NCI-H146 treated with DMSO at 0.1 percent for 48 hours (cell line): ENCODE measurements around the gene ARID1A.
"Not testable (repeated sequence)": the region's sequence is repeated elsewhere in the genome, so short reads cannot be mapped to it uniquely, and the experiment has no call there.

Experiments
- DNase-seq: peaks from one replicate; lab custom pipeline; 2025; ENCODE audit not compliant: unreplicated experiment; lab: John Stamatoyannopoulos, UW

ARID1A gene

DNA sequence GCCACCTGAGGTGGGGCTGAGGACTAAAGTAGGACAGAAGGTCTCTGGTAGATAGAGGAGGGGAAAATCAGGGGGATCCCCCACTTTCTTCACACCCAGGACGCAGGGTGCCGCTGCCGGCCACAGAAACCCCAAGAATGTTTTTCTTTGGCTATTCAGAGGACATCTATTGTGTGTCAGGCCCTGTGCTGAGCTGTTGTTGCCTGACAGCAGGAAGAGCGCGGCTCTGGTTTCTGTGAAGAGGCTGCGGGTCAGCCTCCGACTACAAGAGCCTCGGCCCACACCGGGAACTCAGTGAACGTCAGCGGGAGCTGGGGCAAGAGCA is 91.5 kb downstream of the ARID1A start:
- DNase-seq, result no peak

DNA sequence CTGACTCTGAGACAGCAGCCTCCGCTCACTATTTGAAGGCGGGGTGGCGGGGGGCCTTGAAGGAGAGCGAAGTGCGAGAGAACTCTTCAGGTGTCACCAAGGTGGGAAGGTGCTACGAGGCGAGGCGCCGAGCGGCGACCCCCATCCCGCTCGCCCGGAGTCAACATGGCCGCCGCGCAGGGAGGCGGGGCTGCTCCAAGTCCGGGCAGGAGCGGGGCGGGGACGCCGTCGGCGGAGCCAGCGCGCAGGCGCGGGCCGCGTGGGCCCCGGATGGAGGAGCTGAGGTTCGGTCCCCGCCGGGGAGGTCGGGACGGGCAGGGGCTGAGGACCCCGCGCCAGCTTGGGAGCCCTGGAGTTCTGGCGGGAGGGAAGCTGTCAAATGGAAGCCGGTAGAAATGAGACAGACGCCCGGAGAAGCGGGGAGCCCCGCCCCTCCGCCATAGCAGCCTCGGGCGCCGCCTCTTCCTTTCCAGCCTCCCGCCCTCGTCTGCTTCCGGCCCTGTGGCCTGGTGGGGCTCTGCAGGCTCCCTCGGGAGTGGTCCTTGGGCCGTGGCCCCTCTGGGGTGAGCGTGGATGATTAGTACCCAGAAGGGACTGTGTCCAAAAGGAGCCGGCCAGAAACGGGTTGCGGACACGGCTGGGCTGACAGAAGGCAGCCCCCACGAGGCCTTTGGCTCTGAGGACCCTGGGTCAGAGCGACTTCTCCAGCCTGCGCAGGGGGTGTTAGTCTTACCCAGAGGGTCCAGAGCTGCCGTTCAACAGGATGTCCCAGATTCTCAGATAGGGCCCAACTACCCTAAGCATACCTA is 92.1 kb downstream of the ARID1A start, which contains the start of gene PIGV:
Gene PIGV (plus strand): TSS at position 245 of the 809 bp plus-strand sequence. CDS start 2,866 bp downstream, outside the sequence.
- peak; percentile 48 for DNase-seq

DNA sequence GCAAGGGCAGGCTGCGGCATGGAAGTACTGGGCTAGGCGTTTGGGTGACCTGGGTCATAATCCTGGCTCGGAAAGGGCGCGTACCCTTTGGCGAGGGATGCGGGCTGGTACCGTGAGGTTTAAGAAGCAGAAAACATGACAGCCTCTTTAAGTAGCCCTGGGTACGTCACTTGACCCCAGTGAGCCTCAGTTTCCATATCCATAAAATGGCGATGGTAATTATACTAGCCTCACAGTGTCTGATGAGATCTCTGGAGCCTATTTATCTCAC is 92.6 kb downstream of the ARID1A start:
- DNase-seq, result no peak

DNA sequence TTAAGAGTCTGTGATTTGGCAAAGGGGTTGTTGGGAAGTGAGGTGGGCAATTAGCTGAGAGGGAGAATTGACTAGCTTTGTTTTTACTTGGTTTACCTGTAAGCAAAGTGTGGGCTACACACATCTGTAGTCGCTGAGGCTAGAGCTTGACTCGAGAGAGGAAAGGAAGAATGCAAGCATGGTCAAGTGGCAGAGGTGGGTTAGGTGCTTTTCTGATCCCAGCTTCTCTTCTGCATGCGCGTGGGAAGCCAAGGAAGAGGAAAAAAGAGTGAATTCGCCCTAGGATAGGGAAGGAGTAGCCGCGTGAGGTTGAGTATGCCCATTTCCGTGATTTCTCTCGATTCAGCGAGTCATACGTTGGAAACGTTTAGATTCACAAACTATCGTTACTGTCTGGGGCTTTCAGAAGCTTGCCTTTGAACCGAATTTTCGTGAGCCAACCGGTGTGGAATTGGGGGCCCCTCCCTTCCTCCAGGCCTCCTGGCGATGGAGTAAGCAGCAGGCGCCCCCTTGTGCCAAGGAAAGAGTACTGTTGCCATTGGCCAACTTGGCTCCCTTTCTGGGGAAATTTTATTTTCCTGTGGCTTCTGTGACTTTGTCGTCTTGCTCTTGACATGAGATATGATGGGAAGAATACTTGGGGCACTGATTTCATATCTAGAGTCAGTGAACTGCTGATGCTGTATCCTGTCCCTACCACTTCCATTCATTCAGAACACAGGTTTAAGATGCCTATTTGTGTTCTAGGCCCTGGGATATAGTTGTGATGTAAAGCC is 93.2 kb downstream of the ARID1A start:
- peak; percentile 32 for DNase-seq

DNA sequence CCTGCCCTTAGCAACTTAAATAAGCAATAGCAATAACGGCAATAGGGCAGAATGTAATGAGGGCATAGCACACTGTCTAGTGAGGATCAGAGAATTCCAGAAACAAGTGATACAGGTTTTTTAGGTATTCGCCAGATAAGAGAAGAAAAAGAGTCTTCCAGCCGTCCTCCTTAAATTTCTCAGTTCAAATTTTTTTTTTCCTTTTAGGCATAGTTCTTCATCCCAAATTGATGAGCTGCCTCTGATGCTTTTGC is 93.7 kb downstream of the ARID1A start:
- DNase-seq, result no peak

DNA sequence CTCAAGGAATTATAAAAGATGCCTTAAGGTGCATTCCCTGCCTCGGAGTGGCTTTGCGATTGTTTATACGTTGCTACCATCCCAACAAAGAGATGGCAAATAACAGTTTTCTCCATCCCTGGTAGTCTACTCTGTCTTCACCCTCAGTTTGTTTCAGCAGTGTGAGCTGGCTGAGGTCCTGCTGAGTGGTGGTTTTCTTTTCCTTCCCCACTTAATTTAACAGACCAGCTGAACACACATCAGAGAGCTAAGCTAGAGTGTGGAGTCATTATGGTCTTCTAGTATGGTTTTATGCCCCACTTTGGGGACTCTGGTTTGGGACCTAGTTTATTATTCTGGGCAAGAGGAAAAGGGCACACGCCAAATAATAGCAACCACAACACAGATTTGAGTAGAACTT is 94.1 kb downstream of the ARID1A start:
- DNase-seq, result no peak

DNA sequence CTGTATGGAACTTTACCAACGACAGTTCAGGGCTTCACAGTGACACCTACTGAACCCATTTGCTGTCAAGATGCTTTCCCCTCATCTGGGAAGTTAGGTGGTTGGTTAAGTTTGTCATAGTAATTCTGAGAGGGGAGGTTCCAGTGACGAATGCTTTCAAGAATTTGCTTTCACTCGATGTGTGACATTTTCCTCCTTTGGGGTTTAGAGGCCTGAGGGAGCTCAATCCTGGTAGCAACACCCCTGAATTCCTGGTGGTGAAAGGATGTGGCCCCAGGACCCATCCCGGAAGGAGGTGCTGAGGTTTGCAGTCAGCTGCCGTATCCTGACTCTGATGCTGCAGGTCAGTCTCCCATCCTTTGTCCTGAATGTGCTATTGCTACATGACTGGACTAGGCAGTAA is 94.7 kb downstream of the ARID1A start:
- no peak for DNase-seq

DNA sequence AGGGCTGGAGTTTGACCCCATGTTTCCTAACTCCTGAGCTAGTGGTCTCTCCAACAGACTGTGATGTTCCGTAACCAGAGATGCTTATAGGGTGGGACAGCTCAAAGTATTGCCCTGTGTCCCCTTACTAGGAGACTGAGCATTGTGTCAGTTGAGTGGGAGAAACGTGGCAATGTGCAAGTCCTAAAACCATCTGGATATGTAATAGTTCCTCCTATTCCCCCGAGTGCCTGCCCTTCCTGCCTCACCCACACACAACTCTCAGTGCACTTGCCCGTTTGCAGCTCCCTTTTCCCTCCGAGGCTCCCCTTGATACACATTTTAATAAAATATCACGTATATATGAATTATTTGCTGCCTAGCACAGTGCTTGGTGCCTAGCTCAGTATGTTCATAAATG is 95.3 kb downstream of the ARID1A start:
- DNase-seq, result no peak

DNA sequence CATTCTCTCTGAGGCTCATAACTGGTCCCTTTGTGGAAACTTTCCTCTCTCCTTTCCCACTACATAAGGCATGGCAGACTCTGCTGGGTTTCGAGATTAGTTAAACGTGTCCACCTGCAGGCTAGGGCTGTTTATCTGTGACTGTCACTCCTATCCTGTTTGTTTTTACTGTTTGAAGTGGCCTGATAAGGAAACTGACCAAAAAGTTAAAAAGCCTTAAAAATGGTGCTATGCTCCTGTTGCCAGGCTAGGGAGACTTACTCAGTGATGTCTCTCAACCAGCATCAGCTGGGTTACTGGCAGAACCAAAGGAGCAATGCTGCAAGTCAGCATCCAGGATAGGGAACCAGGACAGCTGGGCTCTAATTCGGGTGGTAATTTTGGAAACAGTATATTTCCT is 95.8 kb downstream of the ARID1A start:
- DNase-seq, result no peak

DNA sequence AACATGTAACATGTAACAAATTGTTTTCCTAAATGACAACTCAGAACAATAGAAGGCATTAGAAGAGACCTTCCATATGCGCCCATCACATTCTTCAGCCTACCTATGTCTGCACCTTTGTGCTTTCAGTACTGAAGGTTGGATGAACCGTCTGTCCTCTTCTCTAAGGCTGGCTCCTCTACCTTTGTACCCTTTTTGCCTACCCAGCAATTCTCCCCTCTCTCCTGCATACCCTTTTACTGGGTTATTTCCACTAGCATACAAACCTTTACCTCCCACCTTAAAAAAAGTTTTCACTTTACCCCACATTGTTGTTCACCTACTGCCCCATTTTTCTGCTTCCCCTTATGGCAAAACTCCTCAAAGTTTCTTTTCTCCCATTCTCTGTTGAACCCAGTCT is 97.1 kb downstream of the ARID1A start:
- no peak for DNase-seq

DNA sequence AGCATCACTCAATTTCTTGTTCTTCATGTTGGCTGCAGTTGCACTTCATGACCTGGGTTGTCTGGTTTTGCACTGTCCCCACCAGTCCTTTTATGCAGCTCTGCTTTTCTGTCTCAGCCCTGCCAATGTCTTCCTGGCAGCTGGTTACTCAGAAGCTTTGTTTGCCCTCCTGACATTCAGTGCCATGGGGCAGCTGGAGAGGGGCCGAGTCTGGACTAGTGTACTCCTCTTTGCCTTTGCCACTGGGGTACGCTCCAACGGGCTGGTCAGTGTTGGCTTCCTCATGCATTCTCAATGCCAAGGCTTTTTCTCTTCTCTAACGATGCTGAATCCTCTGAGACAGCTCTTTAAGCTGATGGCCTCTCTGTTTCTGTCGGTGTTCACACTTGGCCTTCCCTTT is 98.6 kb downstream of the ARID1A start:
- DNase-seq, result no peak

DNA sequence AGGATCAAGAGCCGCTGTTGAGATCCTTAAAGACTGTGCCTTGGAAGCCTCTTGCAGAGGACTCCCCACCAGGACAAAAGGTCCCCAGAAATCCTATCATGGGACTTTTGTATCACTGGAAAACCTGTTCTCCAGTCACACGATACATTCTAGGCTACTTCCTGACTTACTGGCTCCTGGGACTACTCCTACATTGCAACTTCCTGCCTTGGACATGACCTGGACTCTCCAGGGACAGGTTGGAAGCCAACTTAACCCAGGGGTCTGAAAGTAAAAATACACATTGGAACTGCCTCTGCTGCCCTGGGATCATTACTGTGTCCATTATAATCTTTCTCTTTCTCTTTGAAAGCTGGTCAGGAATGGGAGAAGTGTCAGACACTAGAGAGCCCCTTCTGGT is 101.8 kb downstream of the ARID1A start:
- no peak for DNase-seq

DNA sequence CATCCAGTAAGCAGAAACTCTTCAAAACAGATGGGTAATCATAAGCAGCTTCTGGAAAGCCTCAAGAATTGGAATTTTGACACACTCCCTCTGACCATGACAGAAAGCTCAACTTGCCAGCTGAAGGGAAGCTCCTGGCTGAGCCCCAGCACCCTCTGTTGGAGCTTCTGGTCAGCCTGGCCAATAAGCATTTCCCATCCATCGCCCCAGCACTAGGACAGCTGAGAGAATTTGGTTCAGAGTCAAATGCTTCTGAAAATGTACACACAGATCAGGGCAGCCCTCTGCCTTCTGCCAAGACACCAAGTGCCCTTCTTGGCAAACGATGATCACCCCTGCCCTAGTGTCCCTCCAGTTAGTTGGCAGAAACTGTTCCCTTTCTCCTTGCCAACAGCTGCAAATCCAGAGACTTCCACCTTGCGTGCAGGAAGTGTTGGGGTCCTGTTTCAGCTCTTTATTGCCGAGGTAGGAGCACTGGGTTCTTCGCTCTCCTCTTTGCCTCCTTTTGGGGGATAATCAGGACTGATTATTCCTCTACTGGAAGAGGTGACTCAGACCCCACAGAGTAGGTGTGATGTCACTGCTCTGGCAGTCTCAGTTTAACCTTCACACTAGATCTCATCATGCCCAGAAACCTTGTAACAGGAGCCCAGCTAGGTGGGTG is 103.8 kb downstream of the ARID1A start:
- DNase-seq, result no peak

DNA sequence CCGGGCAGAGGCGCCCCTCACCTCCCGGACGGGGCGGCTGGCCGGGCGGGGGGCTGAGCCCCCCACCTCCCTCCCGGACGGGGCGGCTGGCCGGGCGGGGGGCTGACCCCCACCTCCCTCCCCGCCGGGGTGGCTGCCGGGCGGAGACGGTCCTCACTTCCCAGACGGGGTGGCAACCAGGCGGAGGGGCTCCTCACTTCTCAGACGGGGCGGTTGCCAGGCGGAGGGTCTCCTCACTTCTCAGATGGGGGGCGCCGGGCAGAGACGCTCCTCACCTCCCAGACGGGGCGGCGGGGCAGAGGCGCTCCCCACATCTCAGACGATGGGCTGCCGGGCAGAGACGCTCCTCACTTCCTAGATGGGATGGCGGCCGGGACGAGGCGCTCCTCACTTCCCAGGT is 108.1 kb downstream of the ARID1A start:
- DNase-seq, result not testable (repeated sequence)

DNA sequence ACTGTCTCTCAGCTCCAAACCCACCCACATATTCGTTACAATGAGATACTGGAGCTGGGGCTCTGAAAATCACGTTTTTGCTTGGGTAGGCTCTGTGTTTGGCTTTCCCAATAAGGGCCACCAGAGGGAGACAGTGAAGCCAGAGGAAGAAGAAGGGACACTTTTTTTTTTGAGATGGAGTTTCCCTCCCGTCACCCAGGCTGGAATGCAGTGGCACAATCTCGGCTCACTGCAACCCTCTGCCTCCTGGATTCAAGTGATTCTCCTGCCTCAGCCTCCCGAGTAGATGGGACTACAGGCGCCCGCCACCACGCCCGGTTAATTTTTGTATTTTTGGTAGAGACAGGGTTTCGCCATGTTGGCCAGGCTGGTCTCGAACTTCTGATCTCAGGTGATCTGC is 114.3 kb downstream of the ARID1A start:
- peak; percentile 33 for DNase-seq

DNA sequence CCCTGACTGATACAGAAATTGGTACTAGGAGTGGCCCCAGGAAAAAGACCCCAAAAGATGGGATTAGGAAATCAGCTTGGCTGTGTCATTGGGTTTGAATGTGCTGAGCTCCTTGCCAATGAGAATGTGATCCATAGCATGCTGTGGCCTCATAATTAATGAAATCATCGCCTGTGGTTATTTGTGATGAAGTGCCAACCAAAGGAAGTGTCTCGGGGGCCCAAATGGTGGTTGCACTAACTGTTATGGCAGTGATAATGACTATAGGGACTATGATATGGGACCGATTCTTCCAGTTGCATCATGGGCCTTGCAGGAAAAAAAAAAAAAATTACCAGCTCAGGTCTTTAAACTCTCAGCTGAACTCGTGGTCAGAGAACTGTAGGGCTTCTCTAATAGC is 115.2 kb downstream of the ARID1A start:
- DNase-seq, result no peak

DNA sequence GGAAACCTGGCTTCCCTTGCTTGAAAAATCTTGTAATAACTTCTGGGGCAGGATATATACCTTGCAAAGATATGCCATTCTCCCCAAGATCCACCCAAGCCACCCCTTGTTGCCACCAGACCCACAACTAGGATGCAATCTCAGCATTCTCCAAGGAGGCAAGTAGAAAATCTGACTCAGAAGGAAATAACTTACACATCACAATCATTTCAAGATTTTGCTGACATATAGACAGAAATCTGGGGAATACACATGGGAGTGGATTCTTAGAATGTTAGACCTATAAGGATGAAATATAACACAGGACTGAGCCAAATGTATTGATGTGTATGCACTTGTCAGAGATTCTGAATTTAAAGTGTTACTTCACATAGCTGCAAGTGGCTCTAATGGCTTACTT is 115.9 kb downstream of the ARID1A start:
- DNase-seq, result no peak

DNA sequence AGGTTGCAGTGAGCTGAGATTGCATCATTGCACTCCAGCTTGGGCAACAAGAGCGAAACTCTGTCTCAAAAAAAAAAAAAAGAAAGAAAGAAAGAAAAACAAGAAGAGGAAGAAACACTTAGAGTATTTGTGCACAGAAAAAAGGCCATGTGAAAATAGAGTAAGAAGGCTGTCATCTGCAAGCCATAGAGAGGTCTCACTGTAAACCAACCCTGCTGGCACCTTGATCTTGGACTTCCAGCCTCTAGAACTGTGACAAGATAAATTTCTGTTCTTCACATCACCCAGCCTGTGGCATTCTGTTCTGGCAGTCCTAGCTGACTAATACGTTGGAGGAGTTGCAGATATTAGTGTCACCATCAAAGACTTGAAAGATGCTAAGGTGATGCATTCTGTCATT is 118.6 kb downstream of the ARID1A start:
- DNase-seq, result no peak

DNA sequence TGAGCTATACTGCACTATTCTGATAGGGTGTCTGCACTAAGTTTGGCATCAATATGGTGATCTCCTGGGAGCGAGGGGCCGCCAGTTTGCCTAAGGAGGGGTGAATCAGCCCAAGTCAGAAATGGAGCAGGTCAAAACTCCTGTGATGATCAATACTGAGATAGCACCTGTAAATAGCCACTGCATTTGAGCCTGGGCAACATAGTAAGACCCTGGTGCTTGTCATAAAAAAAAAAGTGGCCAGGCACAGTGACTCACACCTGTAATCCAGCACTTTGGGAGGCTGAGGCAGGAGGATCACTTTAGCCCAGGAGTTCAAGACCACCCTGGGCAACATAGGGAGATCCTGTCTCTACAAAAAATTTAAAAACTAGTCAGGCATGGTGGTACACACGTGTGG is 119.1 kb downstream of the ARID1A start:
- no peak for DNase-seq

DNA sequence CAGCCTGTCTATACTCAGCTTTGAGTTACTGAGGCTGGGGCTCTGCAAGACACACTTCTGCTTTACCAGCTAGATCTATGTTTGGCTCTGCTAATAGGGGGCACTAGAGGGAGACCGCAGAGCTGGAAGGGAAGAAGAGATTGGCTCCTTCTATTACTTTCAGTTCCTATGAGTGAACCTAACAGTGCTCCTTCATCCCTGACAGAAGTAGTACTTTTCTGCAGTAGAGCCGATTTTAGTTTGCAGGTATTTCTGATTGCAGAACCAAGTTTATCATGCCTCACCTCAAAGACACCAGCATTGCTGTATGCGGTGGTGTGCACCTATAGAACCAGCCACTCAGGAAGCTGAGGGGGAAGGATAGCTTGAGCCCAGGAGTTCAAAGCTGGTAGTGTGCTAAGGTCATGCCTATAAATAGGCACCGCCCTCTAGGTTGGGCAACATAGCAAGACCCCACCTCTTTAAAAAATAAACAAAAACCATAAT is 125.0 kb downstream of the ARID1A start:
- DNase-seq, result no peak

DNA sequence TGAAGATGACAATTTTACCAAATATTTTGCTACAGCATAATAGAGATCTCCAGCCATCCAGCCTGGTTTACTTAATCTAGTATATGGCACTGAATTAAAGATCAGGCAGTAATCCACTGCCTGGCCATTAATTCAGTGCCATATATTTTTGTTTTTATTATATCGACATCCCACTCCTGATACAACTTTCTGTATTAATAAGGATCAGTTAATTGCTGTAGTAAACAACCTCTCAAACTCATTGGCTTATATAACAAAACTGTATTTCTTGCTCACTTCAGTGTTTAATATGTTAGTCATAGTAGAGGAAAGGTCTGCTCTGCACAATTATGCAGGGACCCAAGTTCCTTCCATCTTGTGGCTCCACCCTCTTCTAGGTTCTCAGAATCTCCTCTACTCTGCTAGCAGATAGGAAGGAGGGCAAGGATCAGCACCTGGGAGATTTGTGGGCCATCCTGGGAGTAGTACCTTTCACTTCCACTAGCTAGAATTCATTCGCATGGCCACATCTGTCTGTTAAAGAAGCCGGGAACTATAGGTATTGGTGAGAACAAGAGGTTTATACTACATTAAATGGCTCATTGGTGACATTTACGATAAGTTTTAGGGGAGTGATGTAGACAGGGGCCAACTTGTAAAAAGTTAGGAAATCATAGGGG is 127.1 kb downstream of the ARID1A start:
- no peak for DNase-seq

DNA sequence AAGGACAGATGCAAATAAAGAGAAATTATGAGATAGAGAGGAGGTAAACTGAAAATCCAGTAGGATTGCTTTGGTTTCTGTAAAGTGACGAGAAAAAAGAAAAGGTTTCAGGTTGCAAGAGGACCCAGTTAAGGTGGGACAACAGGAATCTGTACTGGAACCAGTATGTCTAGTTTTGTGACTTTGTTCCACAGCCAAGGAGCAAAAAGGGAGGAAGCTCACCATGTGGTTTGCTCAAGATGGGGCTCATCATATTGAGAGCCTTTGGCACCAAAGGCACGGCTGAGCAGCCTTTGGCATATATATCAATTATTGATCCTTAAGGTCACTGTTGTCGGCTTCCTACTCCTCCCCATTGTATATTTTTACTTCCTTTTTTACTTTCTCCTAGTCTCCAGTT is 128.9 kb downstream of the ARID1A start:
- DNase-seq, result no peak
